Measurements from ENCODE around the gene GATA3. TPM values are rescaled to one million over a fixed set of nuclear protein-coding genes. Genes with fewer than 3 reads are reported as not detected.

Gene GATA3
- total RNA-seq, 1 donor from 2014 or later, result 63.6 TPM

DNA sequence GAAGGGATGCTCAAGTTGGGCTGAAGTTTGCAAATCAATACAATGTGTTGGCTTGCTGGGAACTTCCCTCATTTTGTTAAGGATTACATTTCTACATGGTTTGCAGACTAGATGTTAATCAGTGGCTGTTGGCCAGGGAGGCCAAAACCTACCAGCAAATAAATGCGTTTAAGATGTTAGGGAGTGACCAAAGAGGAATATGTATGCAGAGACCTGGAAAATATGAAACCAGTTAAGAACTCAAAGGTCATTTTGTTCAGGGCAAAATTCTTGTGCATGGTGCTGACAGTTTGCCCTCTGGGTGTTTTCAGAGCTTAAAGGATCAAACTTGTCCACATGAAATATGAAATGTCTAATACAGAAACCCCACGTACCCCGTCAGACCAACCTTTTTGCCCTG, 30.3 kb downstream of the GATA3 start:
- H3K36me3 Mint-ChIP-seq, result peaks cover 15% of the 10 kb centered on the region
- DNase-seq (ENCODE audit: low spot score in 2 of 2, unreplicated experiment in 2 of 2), result no peak
- H3K4me3 Mint-ChIP-seq, result no peak overlapping the region
- peaks cover 9% of the 10 kb centered on the region for H3K4me1 Mint-ChIP-seq
- no peak overlapping the region for H3K27ac Mint-ChIP-seq
- H3K9me3 Mint-ChIP-seq, result no peaks in the 10 kb centered on the region
- H3K27me3 Mint-ChIP-seq (ENCODE audit: low read depth), result no peaks in the 10 kb centered on the region
- TF ChIP-seq, protein P1, sequence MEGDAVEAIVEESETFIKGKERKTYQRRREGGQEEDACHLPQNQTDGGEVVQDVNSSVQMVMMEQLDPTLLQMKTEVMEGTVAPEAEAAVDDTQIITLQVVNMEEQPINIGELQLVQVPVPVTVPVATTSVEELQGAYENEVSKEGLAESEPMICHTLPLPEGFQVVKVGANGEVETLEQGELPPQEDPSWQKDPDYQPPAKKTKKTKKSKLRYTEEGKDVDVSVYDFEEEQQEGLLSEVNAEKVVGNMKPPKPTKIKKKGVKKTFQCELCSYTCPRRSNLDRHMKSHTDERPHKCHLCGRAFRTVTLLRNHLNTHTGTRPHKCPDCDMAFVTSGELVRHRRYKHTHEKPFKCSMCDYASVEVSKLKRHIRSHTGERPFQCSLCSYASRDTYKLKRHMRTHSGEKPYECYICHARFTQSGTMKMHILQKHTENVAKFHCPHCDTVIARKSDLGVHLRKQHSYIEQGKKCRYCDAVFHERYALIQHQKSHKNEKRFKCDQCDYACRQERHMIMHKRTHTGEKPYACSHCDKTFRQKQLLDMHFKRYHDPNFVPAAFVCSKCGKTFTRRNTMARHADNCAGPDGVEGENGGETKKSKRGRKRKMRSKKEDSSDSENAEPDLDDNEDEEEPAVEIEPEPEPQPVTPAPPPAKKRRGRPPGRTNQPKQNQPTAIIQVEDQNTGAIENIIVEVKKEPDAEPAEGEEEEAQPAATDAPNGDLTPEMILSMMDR (IDR thresholded peaks at IDR 0.05; ENCODE audit: unreplicated experiment), result no peak

DNA sequence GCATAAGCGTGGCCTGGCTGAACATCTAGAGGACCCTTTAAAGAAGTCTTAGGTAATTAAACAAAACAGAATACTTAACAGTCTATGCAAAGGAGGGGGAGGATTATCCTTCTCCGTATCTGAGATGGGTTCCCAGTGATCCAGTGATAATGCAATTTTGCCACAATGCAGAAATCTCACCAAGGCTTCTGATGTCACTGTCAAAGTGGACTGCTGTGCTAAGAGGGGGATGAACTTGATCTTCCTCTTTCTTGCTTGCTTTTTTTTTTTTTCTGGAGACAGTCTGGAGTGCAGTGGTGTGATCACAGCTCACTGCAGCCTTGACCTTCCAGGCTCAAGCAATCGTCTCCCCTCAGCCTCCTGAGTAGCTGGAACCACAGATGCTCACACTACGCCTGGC, 30.8 kb downstream of the GATA3 start:
- no peak overlapping the region for H3K27ac Mint-ChIP-seq
- no peak overlapping the region for H3K4me3 Mint-ChIP-seq
- H3K27me3 Mint-ChIP-seq (ENCODE audit: low read depth), result no peaks in the 10 kb centered on the region
- TF ChIP-seq, protein P1 (IDR thresholded peaks at IDR 0.05; ENCODE audit: unreplicated experiment), result no peak
- peaks cover 9% of the 10 kb centered on the region for H3K4me1 Mint-ChIP-seq
- H3K9me3 Mint-ChIP-seq, result no peaks in the 10 kb centered on the region
- DNase-seq (ENCODE audit: low spot score in 2 of 2, unreplicated experiment in 2 of 2), result no peak
- H3K36me3 Mint-ChIP-seq, result peaks cover 15% of the 10 kb centered on the region

DNA sequence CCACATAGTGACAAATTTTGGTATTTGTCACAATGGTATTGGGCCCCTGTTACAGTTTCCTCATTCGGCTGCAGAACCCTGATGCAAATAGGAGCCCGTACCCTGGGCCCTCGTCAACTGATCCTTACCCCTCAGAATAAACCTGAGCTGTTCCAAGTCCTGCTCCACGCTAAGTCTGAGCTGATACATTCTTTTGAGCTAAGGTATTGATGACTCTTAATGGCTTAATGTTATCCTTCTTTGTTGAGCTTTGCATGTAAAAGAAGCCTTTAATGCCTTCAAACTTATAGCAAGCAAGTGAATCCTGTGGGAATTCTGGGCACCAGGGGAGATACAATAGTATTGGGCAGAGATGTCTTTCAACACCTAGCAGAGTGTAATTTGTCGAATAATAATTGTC, 31.8 kb downstream of the GATA3 start:
- no peak for DNase-seq (ENCODE audit: low spot score in 2 of 2, unreplicated experiment in 2 of 2)
- Mint-ChIP-seq H3K4me1 (peaks cover 9% of the 10 kb centered on the region), H3K27ac (no peak overlapping the region), H3K4me3 (no peak overlapping the region), H3K27me3 (ENCODE audit: low read depth) (no peaks in the 10 kb centered on the region), H3K9me3 (no peaks in the 10 kb centered on the region), H3K36me3 (peaks cover 9% of the 10 kb centered on the region)
- TF ChIP-seq, protein P1 (IDR thresholded peaks at IDR 0.05; ENCODE audit: unreplicated experiment), result no peak

DNA sequence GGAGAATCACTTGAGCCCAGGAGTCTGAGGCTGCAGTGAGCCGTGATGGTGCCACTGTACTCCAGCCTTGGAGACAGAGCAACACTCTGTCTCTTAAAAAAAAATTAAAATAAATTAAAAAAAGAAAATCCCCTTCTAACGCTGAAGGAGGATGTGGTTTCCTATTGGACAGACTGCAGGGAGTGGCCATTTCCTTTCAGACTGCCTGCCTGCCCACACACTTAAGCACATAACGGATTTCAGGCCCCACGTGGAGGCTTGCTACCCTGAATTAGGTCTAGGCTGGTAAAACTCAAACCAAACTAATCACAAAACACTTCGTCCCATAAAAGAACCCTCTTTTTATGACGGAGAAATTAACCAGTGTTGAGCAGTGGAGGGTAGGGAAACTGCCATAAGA, 34.0 kb downstream of the GATA3 start:
- H3K4me3 Mint-ChIP-seq, result no peak overlapping the region
- H3K27ac Mint-ChIP-seq, result no peak overlapping the region
- H3K9me3 Mint-ChIP-seq, result no peaks in the 10 kb centered on the region
- H3K27me3 Mint-ChIP-seq (ENCODE audit: low read depth), result no peaks in the 10 kb centered on the region
- TF ChIP-seq, protein P1 (IDR thresholded peaks at IDR 0.05; ENCODE audit: unreplicated experiment), result no peak
- no peak for DNase-seq (ENCODE audit: low spot score in 2 of 2, unreplicated experiment in 2 of 2)
- peaks cover 9% of the 10 kb centered on the region for H3K4me1 Mint-ChIP-seq
- no peaks in the 10 kb centered on the region for H3K36me3 Mint-ChIP-seq

DNA sequence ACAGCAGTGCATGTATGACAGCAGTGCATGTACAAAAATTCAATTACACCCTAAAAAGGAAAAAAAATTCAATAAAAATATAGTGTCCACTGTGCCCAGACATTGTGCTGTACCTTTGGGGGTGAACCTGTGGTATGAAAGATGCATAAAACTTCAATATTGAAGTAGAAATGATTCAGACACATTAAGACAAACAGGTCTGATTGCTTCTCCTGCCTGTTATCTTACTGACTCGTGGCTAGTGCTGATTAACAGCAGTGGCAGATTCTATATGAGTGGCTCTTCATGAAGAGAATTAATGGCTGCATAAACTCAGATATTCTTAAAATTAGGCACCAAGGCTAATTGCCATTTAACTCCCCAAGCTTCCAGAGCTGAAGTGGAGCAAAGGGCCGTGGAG, 37.9 kb downstream of the GATA3 start:
- TF ChIP-seq, protein P1 (IDR thresholded peaks at IDR 0.05; ENCODE audit: unreplicated experiment), result no peak
- no peak overlapping the region for H3K4me3 Mint-ChIP-seq
- H3K27ac Mint-ChIP-seq, result no peak overlapping the region
- no peaks in the 10 kb centered on the region for H3K9me3 Mint-ChIP-seq
- no peak for DNase-seq (ENCODE audit: low spot score in 2 of 2, unreplicated experiment in 2 of 2)
- peaks cover 3% of the 10 kb centered on the region for H3K36me3 Mint-ChIP-seq
- H3K27me3 Mint-ChIP-seq (ENCODE audit: low read depth), result no peaks in the 10 kb centered on the region
- H3K4me1 Mint-ChIP-seq, result peaks cover 6% of the 10 kb centered on the region

DNA sequence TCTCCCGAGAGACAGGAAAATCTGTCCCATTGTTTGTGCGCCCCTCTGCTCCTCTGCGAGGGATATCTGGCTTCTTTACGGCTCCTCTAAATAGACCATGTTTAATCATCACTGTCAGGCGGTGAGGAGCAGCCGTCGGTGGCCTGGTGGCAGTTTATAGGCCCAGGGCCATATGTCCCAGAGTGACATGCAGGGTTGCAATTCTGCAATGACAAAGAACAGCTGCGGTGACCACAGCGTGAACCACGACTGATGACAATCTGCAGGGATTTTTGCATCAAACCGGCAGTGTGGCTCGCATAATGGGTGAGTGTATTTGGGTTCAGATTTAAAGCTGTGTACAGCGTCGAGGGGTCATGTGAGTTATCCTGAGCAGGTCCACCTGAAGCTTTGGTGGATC, 41.5 kb downstream of the GATA3 start:
- Mint-ChIP-seq H3K9me3 (no peaks in the 10 kb centered on the region), H3K27ac (no peak overlapping the region), H3K27me3 (ENCODE audit: low read depth) (peaks cover 2% of the 10 kb centered on the region), H3K4me3 (no peak overlapping the region), H3K4me1 (peaks cover 15% of the 10 kb centered on the region), H3K36me3 (peaks cover 3% of the 10 kb centered on the region)
- DNase-seq (ENCODE audit: low spot score in 2 of 2, unreplicated experiment in 2 of 2), result no peak
- TF ChIP-seq, protein P1 (IDR thresholded peaks at IDR 0.05; ENCODE audit: unreplicated experiment), result no peak
